ENCODE data around the gene FRMD4A.

The FRMD4A gene

DNA sequence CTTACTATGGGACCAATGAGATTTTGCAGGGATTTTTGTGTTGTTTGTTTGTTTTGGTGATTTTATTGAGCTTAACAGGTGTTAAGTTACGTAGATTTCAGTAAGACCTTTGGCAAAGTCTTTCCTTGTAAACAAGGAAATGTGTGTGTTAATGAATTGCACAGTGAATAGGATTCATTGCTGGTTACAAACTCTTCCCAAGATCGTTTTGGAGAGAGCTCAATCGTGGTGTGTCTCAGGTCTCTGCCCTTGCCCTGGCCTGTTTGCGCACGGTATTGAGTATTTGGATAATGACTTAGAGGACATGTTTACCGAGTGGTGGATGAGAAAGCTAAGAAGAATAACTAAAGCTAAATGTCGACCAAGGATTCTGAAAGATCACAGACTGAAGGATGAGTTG lies 702.1 kb downstream of the FRMD4A start:
- DNase-seq = no peak

DNA sequence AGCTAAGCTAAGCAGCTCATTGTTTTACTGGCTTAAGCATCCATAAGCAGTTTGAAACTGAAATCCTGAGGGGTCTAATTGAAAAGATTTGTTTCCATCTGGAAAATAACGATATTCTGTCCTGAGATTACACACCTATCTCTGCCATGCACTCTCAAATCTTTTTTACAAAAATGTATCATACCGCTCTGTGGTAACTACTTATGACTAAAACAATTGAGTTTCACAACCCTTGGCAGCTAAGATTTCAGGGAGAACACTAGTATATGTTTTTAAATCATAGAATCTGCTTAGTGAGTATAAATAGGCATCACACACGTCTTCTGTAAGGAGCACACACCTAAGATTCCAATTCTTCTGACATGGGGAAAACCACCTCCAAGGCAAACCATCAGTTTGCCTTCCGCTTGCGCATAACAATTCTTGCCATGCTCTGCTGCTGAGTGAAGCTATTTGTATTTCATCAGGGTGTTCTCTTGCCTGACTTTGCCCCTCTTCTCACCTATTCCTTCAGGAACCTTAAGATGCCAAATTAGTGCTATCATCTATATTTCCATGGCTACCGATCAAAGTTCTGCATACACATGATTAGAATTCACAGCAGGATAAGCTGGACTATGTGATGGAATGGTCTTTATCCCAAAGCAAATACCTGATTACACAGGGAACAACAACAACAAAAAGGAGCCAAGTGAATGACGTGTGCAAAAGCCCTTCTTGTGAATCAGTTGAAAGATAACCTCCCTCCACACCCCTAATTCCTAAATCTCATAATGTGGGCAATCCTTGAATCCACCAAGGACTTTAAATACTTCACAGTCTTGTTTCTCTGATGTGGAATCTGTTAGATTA lies 703.0 kb downstream of the FRMD4A start:
- DNase-seq = no peak

DNA sequence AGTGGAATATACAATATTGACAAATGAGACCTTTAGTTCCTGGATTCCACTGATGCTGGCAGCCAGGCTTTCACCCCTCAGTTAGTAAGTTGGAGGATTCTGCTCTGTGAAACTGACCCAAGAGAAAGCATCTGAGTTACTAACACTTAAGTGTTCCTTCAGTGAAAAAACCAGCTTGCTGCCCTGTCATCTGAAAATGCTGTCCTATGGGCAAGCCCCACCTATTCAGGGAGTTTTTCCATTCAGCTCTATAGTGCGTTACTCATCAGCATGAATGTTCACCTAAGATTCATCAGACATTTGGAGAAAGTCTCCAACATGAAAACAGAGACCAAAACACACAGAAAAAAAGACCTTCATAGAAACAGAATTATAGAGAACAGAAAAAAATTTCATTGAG lies 706.1 kb downstream of the FRMD4A start:
- no peak for DNase-seq

DNA sequence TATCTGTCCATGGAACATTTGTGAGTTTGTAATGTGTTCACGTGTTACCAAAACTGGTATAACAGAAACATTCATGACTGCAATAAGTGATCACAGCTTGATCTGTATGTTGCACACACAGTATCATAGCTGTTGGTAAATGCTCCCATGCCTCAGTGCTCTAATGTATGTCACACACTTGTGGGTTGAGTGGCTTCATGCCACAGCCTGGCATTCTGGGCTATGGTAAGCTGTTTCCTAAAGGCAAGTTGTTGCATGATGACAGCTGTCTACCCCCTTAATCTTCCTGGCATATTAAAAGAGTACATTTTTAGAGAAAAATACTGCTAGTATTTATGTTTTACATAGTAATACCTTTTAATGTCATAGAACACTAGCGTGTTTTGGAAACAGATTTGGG lies 708.8 kb downstream of the FRMD4A start:
- no peak for DNase-seq

DNA sequence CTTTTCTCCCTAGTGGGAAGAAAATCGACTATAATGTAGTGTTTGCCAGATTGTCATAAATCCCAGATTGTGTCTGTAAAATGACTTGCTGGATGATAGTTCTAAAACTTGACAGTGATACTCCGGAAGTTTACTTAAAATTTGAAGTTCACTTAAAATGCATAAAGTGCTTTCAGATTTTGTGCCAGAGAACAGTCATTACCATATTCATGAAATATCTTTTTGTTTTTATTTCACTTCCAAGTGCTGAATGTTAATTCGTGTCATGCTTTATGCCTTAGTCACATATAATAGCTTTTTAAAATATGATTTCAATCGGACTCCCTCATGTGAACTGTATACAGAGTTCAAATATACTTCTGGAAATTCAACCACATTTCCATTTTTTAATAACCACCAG lies 713.6 kb downstream of the FRMD4A start:
- no peak for DNase-seq

DNA sequence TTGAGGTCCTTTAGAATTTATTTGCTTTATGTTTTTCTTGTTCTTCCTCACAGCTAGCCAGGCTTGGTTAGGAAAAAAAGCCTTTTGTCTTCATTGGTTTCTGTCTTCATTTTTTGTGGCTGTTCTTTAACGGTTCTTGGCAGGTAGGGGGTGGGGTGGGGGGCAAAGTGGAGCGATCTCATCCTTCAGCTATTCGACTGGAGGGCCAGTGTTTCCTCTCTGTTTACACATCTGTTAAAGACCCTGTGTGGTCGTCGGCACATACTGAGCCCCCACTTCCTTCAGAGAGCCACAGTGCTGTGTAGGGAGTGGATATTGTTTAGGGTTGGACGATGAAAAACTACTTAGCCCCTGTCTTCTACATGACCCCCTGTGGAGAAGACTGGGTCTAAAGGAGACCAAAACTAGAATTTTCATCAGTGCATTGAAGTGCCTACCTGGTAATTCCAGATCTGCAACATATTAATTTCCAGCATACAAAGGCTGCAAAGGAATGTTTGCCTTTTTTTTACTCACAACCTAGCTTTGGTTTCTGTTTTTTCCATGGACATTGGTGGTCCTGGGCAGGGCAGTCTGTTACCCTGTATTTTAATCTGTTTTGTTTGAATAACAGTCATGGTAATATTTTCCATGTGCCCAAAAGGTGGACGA lies 714.9 kb downstream of the FRMD4A start:
- no peak for DNase-seq

DNA sequence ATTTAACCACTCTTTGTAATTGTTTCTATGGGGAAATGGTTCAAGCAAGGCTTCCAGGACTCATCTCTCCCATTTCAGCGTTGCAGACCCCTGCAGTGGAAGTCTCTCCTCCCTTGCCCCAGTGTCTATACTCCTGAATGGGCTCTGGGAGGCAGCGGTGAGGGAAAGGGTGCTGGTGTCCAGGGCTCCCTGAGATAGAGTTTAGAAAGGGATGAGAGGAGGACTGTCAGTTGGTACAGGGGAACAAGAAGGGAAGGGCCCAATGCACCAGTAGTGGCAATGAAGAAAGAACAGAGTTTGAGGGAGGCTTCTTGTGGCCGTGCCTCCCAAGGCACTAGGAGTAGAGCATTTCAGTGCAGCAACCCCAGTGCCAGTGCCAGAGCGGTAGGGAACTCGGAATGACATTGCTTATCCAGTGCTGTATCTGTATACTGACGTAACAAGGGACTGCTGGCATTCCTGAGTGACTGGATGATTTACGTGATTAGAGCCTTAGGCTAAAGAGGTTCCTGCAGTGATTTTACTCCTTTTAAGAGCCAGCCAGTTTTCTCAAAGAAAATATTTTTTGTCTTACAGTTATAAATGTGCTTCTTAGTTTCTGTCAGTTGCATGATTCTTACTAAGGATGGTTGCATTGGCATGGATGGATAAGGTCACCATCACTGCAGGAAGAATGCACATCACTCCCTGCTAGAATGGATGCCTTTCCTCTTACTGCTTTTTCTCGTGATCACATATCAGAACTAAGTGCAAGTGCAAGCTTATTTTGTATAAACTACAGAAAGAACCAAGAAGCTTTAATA lies 716.0 kb downstream of the FRMD4A start:
- DNase-seq = no peak

DNA sequence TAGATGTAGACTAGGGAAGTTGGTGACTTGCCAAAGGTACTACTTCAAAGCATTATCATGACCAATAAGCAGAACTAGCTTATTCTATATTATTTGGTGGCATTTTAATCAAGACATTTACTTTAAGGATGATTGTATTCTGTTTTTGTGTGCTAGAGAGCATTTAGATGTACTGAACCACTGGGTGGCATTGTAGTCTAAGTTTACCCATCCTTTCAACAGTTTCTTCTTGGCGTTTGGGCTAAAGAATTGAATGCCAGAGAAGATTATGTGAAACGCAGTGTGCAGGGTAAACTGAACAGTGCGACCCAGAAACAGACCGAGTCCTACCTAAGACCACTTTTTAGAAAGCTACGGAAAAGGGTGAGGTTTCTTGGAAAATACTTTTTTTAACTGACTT lies 717.2 kb downstream of the FRMD4A start:
- DNase-seq = no peak

DNA sequence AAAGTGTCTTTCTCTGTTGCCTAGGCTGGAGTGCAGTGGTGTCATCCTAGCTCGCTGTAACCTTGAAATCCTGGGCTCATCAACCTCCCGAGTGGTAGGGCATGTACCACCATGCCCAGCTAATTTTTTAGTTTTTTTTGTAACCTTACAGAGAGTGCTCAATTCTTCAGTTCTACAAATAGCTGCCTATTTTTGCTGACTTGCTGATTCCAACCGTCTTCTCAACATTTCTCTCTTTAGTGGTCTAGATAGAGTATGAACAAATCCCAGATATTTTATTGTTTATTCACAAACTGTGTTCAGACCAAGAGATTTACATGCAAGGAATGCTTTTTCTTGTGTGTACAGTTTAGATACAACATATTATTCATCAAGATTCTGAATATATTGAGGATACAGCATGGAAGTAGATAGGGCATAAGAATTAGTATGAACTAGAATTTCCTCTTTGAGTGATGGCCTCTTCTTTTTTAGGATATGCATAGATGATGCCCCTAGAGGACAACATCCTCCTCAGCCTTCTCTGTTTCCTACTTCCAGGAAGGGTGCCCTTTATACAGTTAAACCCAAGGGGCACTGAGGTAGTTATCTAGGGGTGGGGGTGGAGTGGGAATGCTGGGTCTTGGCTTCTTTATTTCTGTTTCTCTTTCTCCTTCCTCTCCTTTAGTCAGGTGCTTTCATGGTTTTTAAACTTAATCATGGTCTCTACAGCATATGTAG lies 717.9 kb downstream of the FRMD4A start:
- DNase-seq = no peak

DNA sequence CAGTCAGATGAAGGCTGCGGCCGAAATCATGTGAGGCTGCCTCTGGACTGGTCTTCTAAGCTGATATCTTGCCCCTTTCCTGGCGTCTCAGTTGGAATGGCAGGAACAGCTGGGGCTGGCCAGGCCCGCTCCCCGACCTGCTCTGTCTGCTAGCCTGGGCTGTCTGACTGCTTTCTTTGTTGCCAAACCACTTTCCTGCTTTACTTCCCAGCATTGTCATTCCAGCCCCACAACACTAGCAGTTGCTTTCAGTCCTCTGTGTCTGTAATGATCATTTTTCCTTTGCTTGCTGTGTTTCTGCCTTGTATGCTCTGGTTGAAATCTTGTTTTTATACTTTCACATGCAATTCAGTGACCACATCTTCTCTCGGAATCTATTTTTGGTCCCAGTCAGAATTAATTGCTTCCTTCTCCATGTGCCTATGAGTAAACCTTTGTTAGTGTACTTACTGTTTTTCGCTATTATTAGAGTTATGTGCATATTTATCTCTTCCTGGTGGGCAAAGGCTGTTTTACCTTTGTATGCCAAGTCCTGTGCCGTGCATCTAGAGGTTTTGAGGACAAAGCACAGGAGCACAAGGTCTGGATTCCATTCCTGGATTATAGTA lies 722.4 kb downstream of the FRMD4A start:
- DNase-seq = no peak

DNA sequence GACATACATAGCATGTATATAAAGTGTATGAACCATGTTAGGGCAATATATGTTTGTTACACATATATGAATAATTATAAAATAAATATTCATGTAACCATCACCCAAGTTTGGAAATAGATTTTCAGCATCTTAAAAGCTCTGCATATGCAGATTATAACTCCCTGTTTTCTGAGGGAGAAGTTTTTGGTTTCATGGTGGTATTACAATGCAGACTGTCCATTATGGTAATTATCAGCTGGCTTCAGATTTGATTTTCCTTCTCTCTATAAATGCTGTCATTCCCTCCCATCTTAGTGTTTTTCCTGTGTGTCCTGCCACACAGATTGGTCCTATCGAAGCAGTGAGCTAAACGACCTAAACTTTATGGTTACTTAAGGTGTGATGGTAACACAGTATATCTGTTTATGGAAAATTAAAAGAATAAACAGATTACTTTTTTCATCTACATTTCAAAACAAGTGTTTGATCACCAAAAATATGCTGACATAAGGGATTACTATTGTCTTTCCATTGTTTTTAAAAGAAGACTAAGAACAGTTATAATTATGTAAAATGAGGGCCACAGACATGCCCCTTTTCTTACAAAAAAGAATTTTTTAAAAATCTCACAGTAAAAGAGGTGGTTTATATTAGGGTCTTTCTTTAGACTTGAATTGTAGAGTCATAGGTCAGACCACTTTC lies 726.2 kb downstream of the FRMD4A start:
- no peak for DNase-seq

DNA sequence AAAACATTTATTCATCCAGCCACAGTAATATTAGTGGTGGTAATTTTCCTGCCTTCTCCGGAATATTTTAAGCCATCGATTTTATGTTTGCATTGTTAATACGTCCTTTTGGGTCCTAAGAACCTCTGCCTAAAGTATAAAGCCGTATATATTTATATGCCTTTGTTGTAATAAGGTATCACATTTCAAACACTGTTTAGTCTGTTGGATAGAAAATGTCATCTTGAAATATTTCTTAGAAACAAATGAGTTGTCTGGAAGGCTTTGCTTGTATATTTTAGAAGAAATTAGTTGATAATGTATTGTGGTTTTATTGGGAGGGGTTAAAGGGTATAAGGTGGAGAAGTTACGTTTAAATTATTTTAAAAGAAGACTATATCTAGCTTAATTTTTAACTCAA lies 732.8 kb downstream of the FRMD4A start:
- no peak for DNase-seq

DNA sequence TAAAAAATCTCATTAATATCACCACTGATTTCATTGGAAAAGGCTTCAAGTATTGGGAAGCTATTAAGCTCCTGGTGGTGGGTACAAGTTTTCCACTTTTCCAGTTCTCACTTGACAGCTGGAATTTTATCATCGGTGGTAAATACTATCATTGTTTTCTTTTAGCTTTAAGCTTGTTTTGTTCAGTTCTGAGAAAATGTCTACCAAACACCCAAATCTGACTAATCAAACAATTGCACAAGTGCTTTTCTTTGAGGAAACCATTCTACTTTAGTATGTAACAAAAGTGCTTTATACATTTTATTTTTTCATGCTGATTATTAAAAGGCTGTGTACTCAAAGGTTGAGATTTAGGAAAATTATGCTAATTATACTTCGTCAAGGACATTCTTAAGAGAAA lies 736.1 kb downstream of the FRMD4A start:
- DNase-seq = no peak

Data from central memory CD4-positive, alpha-beta T cell (primary cell).